ENCODE results near the gene DNMT1.

Gene DNMT1

GRCh38 chr19:10219678-10220077 lies 24.9 kb upstream of the DNMT1 start:
- TF ChIP-seq TAF1 (IDR thresholded peaks at IDR 0.05; ENCODE audit: borderline replicate concordance, insufficient read depth, low read length) (no peak), FOXP2 (optimal IDR thresholded peaks at IDR 0.05; ENCODE audit: borderline replicate concordance, extremely low read depth, extremely low read length, insufficient read depth) (no peak), POLR2AphosphoS5 (IDR thresholded peaks at IDR 0.05; ENCODE audit: low read depth, low read length) (no peak), SIN3A (IDR thresholded peaks at IDR 0.05; ENCODE audit: borderline replicate concordance, insufficient read depth, low read length) (no peak), REST (IDR thresholded peaks at IDR 0.05; ENCODE audit: insufficient read depth in 1 of 2, low read depth in 2 of 2, low read length in 2 of 2) (no peak)

GRCh38 chr19:10217085-10217484 lies 22.3 kb upstream of the DNMT1 start:
- no peak for TF ChIP-seq FOXP2 (optimal IDR thresholded peaks at IDR 0.05; ENCODE audit: borderline replicate concordance, extremely low read depth, extremely low read length, insufficient read depth)
- TF ChIP-seq REST (IDR thresholded peaks at IDR 0.05; ENCODE audit: insufficient read depth in 1 of 2, low read depth in 2 of 2, low read length in 2 of 2): no peak
- TF ChIP-seq SIN3A (IDR thresholded peaks at IDR 0.05; ENCODE audit: borderline replicate concordance, insufficient read depth, low read length): no peak
- no peak for TF ChIP-seq TAF1 (IDR thresholded peaks at IDR 0.05; ENCODE audit: borderline replicate concordance, insufficient read depth, low read length)
- no peak for TF ChIP-seq POLR2AphosphoS5 (IDR thresholded peaks at IDR 0.05; ENCODE audit: low read depth, low read length)

GRCh38 chr19:10214784-10215183 lies 20.0 kb upstream of the DNMT1 start:
- no peak for TF ChIP-seq FOXP2 (optimal IDR thresholded peaks at IDR 0.05; ENCODE audit: borderline replicate concordance, extremely low read depth, extremely low read length, insufficient read depth)
- no peak for TF ChIP-seq TAF1 (IDR thresholded peaks at IDR 0.05; ENCODE audit: borderline replicate concordance, insufficient read depth, low read length)
- no peak for TF ChIP-seq REST (IDR thresholded peaks at IDR 0.05; ENCODE audit: insufficient read depth in 1 of 2, low read depth in 2 of 2, low read length in 2 of 2)
- TF ChIP-seq POLR2AphosphoS5 (IDR thresholded peaks at IDR 0.05; ENCODE audit: low read depth, low read length): no peak

- TF ChIP-seq POLR2AphosphoS5 (IDR thresholded peaks at IDR 0.05; ENCODE audit: low read depth, low read length) (no peak), REST (IDR thresholded peaks at IDR 0.05; ENCODE audit: insufficient read depth in 1 of 2, low read depth in 2 of 2, low read length in 2 of 2) (no peak), SIN3A (IDR thresholded peaks at IDR 0.05; ENCODE audit: borderline replicate concordance, insufficient read depth, low read length) (no peak), FOXP2 (optimal IDR thresholded peaks at IDR 0.05; ENCODE audit: borderline replicate concordance, extremely low read depth, extremely low read length, insufficient read depth) (no peak), TAF1 (IDR thresholded peaks at IDR 0.05; ENCODE audit: borderline replicate concordance, insufficient read depth, low read length) (no peak)
These were observed 16.9 kb upstream of the DNMT1 start for GRCh38 chr19:10211691-10212090.

GRCh38 chr19:10211061-10211460 lies 16.3 kb upstream of the DNMT1 start:
- no peak for TF ChIP-seq REST (IDR thresholded peaks at IDR 0.05; ENCODE audit: insufficient read depth in 1 of 2, low read depth in 2 of 2, low read length in 2 of 2)
- no peak for TF ChIP-seq FOXP2 (optimal IDR thresholded peaks at IDR 0.05; ENCODE audit: borderline replicate concordance, extremely low read depth, extremely low read length, insufficient read depth)
- no peak for TF ChIP-seq TAF1 (IDR thresholded peaks at IDR 0.05; ENCODE audit: borderline replicate concordance, insufficient read depth, low read length)
- no peak for TF ChIP-seq POLR2AphosphoS5 (IDR thresholded peaks at IDR 0.05; ENCODE audit: low read depth, low read length)
- TF ChIP-seq SIN3A (IDR thresholded peaks at IDR 0.05; ENCODE audit: borderline replicate concordance, insufficient read depth, low read length): no peak

Measured in PFSK-1 (cell line).